Stimulated activated CD8-positive, alpha-beta memory T cell treated with anti-CD3 and anti-CD28 coated beads, Interleukin-2, amount 100 ng/mL, for 1 hour (primary cell): Measurements from ENCODE around the gene GRPR.
"Not testable (repeated sequence)": the region's sequence is repeated elsewhere in the genome, so short reads cannot be mapped to it uniquely, and the experiment has no call there.

Experiments used
- DNase-seq, 2 donors: peaks; one replicate each; pipeline ENCODE4 v3.0.0-alpha.2; 2020; ENCODE audit warnings: low read depth in 2 of 2

GRPR gene

GRCh38 chrX:16137416-16138107 is 14.2 kb downstream of the GRPR start:
- no peak for DNase-seq

- DNase-seq, result no peak
Measured at GRCh38 chrX:16138108-16138427, 14.7 kb downstream of the GRPR start.

- no peak for DNase-seq
Measured at GRCh38 chrX:16140448-16140847, 17.1 kb downstream of the GRPR start.

- no peak for DNase-seq
Measured at GRCh38 chrX:16140983-16141382, 17.6 kb downstream of the GRPR start.

GRCh38 chrX:16141422-16142245 is 18.3 kb downstream of the GRPR start:
- no peak for DNase-seq

GRCh38 chrX:16142246-16142558 is 18.8 kb downstream of the GRPR start:
- DNase-seq, result no peak

GRCh38 chrX:16143968-16144367 is 20.6 kb downstream of the GRPR start:
- no peak for DNase-seq

GRCh38 chrX:16144420-16144819 is 21.1 kb downstream of the GRPR start:
- no peak for DNase-seq

GRCh38 chrX:16145093-16145492 is 21.7 kb downstream of the GRPR start:
- not testable (repeated sequence) for DNase-seq

- DNase-seq, result no peak
Measured at GRCh38 chrX:16145656-16146055, 22.3 kb downstream of the GRPR start.

- no peak for DNase-seq
Measured at GRCh38 chrX:16148896-16149295, 25.5 kb downstream of the GRPR start.

- no peak for DNase-seq
Measured at GRCh38 chrX:16155581-16156096, 32.3 kb downstream of the GRPR start.

- no peak for DNase-seq
Measured at GRCh38 chrX:16156692-16157331, 33.4 kb downstream of the GRPR start.

- DNase-seq, result no peak
Measured at GRCh38 chrX:16160729-16161128, 37.4 kb downstream of the GRPR start.

GRCh38 chrX:16161173-16161572 is 37.8 kb downstream of the GRPR start:
- not testable (repeated sequence) for DNase-seq

- DNase-seq, result no peak
Measured at GRCh38 chrX:16162391-16162790, 39.0 kb downstream of the GRPR start.

GRCh38 chrX:16164748-16165147 is 41.4 kb downstream of the GRPR start:
- DNase-seq, result no peak

GRCh38 chrX:16167181-16167580 is 43.8 kb downstream of the GRPR start, which contains the start of gene MAGEB17:
Gene MAGEB17 (plus strand): TSS chrX:16167481. CDS start chrX:16170383, 2,902 bp downstream.
- DNase-seq, result no peak

GRCh38 chrX:16171039-16171438 is 47.7 kb downstream of the GRPR start:
- DNase-seq, result no peak

GRCh38 chrX:16171944-16172343 is 48.6 kb downstream of the GRPR start:
- DNase-seq, result no peak

- no peak for DNase-seq
Measured at GRCh38 chrX:16172391-16172790, 49.0 kb downstream of the GRPR start.

- no peak for DNase-seq
Measured at GRCh38 chrX:16175329-16176061, 52.1 kb downstream of the GRPR start.
